Measurements from ENCODE around the gene TICAM2. TPM values are rescaled to one million over a fixed set of nuclear protein-coding genes. Genes with fewer than 3 reads are reported as not detected.

The TICAM2 gene
- total RNA-seq, 2 donors from 2014 or later = 6.1 to 11.1 TPM

DNA sequence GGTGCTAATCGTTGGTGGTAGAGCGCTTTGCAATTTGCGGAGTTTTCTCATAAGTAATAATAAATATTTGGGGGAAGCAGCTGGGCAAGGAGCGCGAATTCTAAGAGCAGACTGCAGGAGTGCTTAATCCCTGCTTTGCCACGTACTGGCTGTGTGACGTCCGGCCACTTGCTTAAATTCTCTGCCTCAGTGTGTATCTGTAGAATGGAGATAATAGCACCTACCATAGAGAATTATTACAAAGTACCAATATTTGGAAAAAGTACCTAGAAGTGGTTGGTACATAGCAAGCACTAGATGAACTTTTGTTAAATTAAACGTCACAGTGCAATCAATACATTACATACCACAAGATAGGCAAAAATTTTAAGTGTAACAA, 24.2 kb upstream of the TICAM2 start:
- Mint-ChIP-seq H3K27ac (no peak overlapping the region), H3K4me3 (no peak overlapping the region), H3K27me3 (no peaks in the 10 kb centered on the region), H3K36me3 (no peaks in the 10 kb centered on the region), H3K9me3 (no peaks in the 10 kb centered on the region), H3K4me1 (ENCODE audit: low read depth in 2 of 2) (peaks cover 17 to 18% of the 10 kb centered on the region in 2 donors)
- ATAC-seq (peak; percentile 29 to 43), DNase-seq (ENCODE audit: low spot score) (no peak)

DNA sequence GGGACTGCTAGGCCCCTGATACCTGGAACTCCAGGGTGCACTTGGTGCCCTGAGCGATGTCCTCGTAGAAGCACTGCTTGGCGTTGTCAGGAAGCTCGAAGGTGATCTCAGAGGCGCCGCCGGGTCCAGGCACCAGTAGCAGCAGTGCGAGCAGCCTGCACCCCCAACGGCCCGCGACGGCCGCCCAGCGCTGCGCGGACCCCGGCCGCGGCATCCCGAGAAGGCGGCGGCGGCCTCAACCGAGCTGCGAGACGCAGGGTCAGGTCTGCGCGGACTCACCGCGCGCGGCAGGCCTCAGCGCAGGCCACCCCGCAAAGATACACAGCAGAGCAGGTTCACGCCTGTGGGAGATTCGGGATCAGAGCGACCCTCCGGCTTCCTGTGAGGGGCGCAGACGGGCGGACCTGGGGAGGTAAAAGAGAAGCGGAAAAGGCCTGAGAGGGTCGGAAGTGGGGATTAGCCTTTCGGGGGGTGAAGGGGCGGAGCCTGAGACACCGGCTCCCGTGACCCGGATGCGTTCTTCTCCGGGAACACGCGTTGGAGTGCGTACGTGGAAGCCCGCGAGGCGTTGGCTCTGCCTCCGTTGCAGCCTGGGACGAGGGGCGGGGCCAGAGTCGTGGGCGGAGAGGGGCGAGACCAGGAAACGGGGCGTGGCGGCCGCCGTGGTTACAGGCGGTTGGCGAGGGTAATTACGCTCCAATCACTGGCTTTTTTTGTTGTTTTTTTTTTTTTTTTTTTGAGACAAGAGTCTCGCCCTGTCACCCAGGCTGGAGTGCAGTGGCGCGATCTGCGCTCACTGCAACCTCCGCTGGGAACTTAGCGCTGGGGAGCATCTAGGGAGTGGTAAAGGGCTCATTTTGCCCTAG, 23.5 kb upstream of the TICAM2 start, which contains the start of gene TMED7:
TSS of gene TMED7 (minus strand) at position 458 of the 866 bp plus-strand sequence. CDS start at position 214, 244 bp downstream.
- no peak within 1 kb of the TSS for H3K27ac Mint-ChIP-seq
- peak; percentile 97 to 98 for ATAC-seq
- H3K4me1 Mint-ChIP-seq (ENCODE audit: low read depth in 2 of 2) = peaks cover 20 to 21% of the 10 kb centered on the region in 2 donors
- H3K36me3 Mint-ChIP-seq = no peaks in the 10 kb centered on the region
- no peak within 1 kb of the TSS for H3K4me3 Mint-ChIP-seq
- DNase-seq (ENCODE audit: low spot score) = peak; percentile 100
- H3K27me3 Mint-ChIP-seq = no peaks in the 10 kb centered on the region
- H3K9me3 Mint-ChIP-seq = no peaks in the 10 kb centered on the region

GRCh38 chr5:115624994-115625393, 22.7 kb upstream of the TICAM2 start:
- Mint-ChIP-seq H3K4me1 (ENCODE audit: low read depth in 2 of 2) (peaks cover 20 to 21% of the 10 kb centered on the region in 2 donors), H3K36me3 (peaks cover 4% of the 10 kb centered on the region), H3K9me3 (no peaks in the 10 kb centered on the region), H3K27ac (no peak overlapping the region), H3K27me3 (no peaks in the 10 kb centered on the region), H3K4me3 (no peak overlapping the region)
- no peak for DNase-seq (ENCODE audit: low spot score)
- ATAC-seq = no peak

DNA sequence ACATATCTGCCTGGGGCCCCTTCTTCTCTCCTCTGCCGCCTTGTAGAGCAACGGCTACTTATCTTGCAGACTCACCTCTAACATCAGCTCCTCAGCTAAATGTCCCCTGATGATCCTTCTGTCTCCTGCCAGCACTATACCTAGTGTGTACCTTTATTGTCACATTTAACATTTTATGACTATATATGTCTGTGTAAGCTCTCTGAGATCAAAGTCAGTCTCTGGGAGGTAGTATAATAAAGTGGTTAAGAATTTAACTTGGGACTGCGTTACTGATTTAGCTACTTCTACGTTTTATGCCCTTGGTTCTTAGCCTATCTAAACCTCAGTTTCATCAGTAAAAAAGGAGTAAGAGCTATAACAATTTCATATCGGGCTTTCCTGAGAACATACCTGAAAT, 21.4 kb upstream of the TICAM2 start:
- Mint-ChIP-seq H3K9me3 (no peaks in the 10 kb centered on the region), H3K4me1 (ENCODE audit: low read depth in 2 of 2) (peaks cover 20 to 21% of the 10 kb centered on the region in 2 donors), H3K4me3 (no peak overlapping the region), H3K36me3 (peaks cover 10% of the 10 kb centered on the region), H3K27me3 (no peaks in the 10 kb centered on the region), H3K27ac (no peak overlapping the region)
- DNase-seq (ENCODE audit: low spot score) = no peak
- no peak for ATAC-seq

DNA sequence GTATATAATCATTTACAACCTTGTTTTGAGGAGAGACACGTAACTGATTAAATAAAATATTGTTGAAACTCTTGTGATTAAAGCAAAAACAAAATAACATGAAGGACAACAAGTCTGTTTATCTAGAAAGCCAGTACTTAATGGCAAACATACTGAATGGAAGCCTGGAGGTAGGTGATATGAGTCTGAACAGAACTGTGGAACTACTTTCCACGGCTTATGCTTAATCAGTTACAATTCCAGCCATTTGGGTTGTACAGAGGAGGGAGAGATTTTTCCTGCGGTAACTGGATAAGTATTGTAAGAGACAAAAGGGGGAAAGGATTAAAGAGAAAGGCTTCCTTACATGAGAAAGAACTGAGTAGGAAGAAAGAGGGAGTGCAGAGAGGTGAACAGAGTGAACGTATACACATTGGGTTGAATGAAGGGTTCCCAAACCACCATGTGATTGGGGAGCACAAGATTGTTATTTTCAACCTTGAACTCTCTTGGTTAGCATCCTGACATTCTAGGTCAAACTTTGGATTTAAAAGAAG, 19.2 kb upstream of the TICAM2 start:
- H3K9me3 Mint-ChIP-seq = no peaks in the 10 kb centered on the region
- peaks cover 18% of the 10 kb centered on the region for H3K36me3 Mint-ChIP-seq
- DNase-seq (ENCODE audit: low spot score) (no peak), ATAC-seq (no peak)
- peak overlapping the region; percentile 13 to 40 for H3K27ac Mint-ChIP-seq
- peaks cover 21 to 25% of the 10 kb centered on the region in 2 donors for H3K4me1 Mint-ChIP-seq (ENCODE audit: low read depth in 2 of 2)
- H3K27me3 Mint-ChIP-seq = no peaks in the 10 kb centered on the region
- no peak overlapping the region for H3K4me3 Mint-ChIP-seq

DNA sequence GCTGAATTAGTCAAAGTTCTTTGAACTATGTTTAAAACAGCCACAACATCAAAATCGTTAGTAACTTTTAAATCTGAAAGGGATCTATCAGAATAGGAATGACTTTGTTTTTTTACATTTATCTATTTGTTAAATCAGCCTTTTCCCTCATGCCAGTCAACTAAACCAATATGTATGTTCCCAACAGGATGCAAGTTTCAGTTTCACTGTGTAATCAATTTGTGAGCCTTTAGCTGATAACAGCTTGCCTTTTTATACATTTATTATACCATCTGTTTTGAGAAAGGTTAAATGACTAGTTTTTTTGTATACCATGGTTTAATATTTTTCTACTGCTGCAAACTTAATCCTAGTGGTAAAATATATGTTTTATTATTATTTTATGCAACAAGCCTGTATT, 14.6 kb upstream of the TICAM2 start:
- ATAC-seq (no peak), DNase-seq (ENCODE audit: low spot score) (no peak)
- Mint-ChIP-seq H3K27ac (peak overlapping the region in 1 of 2 donors; percentile 36), H3K4me1 (ENCODE audit: low read depth in 2 of 2) (peaks cover 11 to 17% of the 10 kb centered on the region in 2 donors), H3K27me3 (no peaks in the 10 kb centered on the region), H3K36me3 (peaks cover 33% of the 10 kb centered on the region), H3K4me3 (no peak overlapping the region), H3K9me3 (no peaks in the 10 kb centered on the region)

DNA sequence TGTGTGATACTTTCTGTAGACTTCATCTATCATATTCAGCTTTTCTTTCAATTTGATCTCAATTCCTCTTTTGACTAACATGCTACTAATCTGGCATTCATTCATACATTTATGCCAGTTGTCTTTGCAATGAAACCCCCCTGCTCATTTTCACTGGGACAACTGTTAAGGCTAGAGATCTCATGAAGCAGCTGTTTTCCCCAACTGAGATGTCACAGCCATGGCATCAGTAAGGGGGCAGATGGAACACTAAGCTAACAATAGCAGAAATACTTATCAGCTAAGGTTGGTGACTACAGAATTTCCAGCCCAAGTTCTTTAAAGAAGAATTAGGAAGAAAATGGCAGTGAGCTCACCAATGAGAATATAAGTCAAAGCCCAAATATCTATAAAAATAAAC, 14.2 kb upstream of the TICAM2 start:
- H3K9me3 Mint-ChIP-seq = no peaks in the 10 kb centered on the region
- peaks cover 33% of the 10 kb centered on the region for H3K36me3 Mint-ChIP-seq
- no peak overlapping the region for H3K4me3 Mint-ChIP-seq
- no peak for ATAC-seq
- no peaks in the 10 kb centered on the region for H3K27me3 Mint-ChIP-seq
- H3K27ac Mint-ChIP-seq = peak overlapping the region in 1 of 2 donors; percentile 36
- DNase-seq (ENCODE audit: low spot score) = no peak
- H3K4me1 Mint-ChIP-seq (ENCODE audit: low read depth in 2 of 2) = peaks cover 10 to 14% of the 10 kb centered on the region in 2 donors

- Mint-ChIP-seq H3K4me3 (no peak overlapping the region), H3K27me3 (no peaks in the 10 kb centered on the region), H3K9me3 (no peaks in the 10 kb centered on the region), H3K4me1 (ENCODE audit: low read depth in 2 of 2) (peaks cover 4 to 20% of the 10 kb centered on the region in 2 donors), H3K27ac (no peak overlapping the region), H3K36me3 (peaks cover 23% of the 10 kb centered on the region)
- DNase-seq (ENCODE audit: low spot score) (no peak), ATAC-seq (no peak)
Observed at GRCh38 chr5:115611873-115612272, 9.6 kb upstream of the TICAM2 start.

DNA sequence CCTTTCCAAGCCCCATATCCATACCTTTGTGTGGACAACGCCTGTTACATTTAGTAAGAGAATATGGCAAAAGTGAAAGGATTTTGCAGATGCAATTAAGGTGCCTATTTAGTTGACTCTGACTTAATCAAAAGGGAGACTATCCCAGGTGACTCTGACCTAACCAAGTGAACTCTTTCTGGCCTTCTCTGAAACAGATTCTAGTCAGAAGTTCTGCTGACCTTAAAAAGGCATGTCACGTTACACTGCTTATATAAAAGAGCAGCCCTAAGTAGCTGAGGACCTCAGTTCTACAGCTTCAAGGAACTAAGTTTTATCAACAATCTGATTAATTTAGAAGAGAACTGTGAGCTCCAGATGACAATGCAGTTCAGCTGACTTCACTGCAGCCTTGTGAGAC, 5.7 kb upstream of the TICAM2 start:
- peak overlapping the region; percentile 24 to 29 for H3K27ac Mint-ChIP-seq
- no peak for ATAC-seq
- H3K36me3 Mint-ChIP-seq = peaks cover 16% of the 10 kb centered on the region
- H3K9me3 Mint-ChIP-seq = no peaks in the 10 kb centered on the region
- DNase-seq (ENCODE audit: low spot score) = no peak
- H3K4me1 Mint-ChIP-seq (ENCODE audit: low read depth in 2 of 2) = peaks cover 15 to 31% of the 10 kb centered on the region in 2 donors
- H3K4me3 Mint-ChIP-seq = no peak overlapping the region
- H3K27me3 Mint-ChIP-seq = no peaks in the 10 kb centered on the region

- peaks cover 22 to 40% of the 10 kb centered on the region in 2 donors for H3K4me1 Mint-ChIP-seq (ENCODE audit: low read depth in 2 of 2)
- DNase-seq (ENCODE audit: low spot score) (no peak), ATAC-seq (no peak)
- no peaks in the 10 kb centered on the region for H3K27me3 Mint-ChIP-seq
- H3K36me3 Mint-ChIP-seq = peaks cover 17% of the 10 kb centered on the region
- no peaks in the 10 kb centered on the region for H3K9me3 Mint-ChIP-seq
- H3K4me3 Mint-ChIP-seq = no peak overlapping the region
- no peak overlapping the region for H3K27ac Mint-ChIP-seq
Observed at GRCh38 chr5:115605436-115605835, 3.2 kb upstream of the TICAM2 start.

DNA sequence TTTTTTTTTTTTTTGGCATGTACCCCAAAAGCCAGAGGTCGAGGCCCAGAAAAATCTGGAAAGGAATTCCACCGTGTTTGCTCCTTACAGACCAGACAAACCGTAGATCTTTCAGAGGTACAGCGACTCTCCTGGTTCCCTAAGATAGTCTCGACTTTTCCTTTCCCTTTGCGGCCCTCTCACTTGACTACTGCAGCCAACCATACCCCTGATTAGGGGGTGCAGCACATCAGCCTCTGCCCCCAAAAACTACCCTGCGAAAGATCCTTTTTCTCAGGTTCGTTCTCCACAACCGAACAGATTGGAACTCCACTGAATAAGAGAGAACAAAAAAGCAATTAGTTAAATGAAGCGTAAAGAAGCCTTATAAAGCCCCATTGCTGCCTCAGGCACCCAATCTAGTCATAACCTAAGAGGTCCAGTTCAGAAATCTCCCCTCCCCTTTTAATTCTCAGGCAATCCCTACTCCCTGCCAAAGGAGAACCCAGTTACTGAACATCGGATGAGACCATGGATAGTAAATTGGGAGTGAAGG, 379 bp upstream of the TICAM2 start:
- peak overlapping the region; percentile 70 for H3K4me3 Mint-ChIP-seq
- no peaks in the 10 kb centered on the region for H3K27me3 Mint-ChIP-seq
- peaks cover 35 to 39% of the 10 kb centered on the region in 2 donors for H3K4me1 Mint-ChIP-seq (ENCODE audit: low read depth in 2 of 2)
- ATAC-seq (no peak), DNase-seq (ENCODE audit: low spot score) (no peak)
- no peaks in the 10 kb centered on the region for H3K9me3 Mint-ChIP-seq
- H3K27ac Mint-ChIP-seq = peak overlapping the region; percentile 80 to 81
- peaks cover 20% of the 10 kb centered on the region for H3K36me3 Mint-ChIP-seq

GRCh38 chr5:115600766-115601165, 1.5 kb downstream of the TICAM2 start:
- peaks cover 32 to 36% of the 10 kb centered on the region in 2 donors for H3K4me1 Mint-ChIP-seq (ENCODE audit: low read depth in 2 of 2)
- no peaks in the 10 kb centered on the region for H3K9me3 Mint-ChIP-seq
- peak overlapping the region; percentile 64 to 67 for H3K27ac Mint-ChIP-seq
- no peak for ATAC-seq
- no peak for DNase-seq (ENCODE audit: low spot score)
- H3K27me3 Mint-ChIP-seq = no peaks in the 10 kb centered on the region
- peaks cover 17% of the 10 kb centered on the region for H3K36me3 Mint-ChIP-seq
- H3K4me3 Mint-ChIP-seq = peak overlapping the region; percentile 70

GRCh38 chr5:115599924-115600323, 2.4 kb downstream of the TICAM2 start:
- DNase-seq (ENCODE audit: low spot score) = no peak
- no peaks in the 10 kb centered on the region for H3K27me3 Mint-ChIP-seq
- peaks cover 14% of the 10 kb centered on the region for H3K36me3 Mint-ChIP-seq
- ATAC-seq = no peak
- peak overlapping the region; percentile 70 for H3K4me3 Mint-ChIP-seq
- H3K9me3 Mint-ChIP-seq = no peaks in the 10 kb centered on the region
- peak overlapping the region; percentile 64 to 67 for H3K27ac Mint-ChIP-seq
- H3K4me1 Mint-ChIP-seq (ENCODE audit: low read depth in 2 of 2) = peaks cover 32 to 37% of the 10 kb centered on the region in 2 donors

- DNase-seq (ENCODE audit: low spot score) (no peak), ATAC-seq (no peak)
- H3K36me3 Mint-ChIP-seq = peaks cover 14% of the 10 kb centered on the region
- H3K4me1 Mint-ChIP-seq (ENCODE audit: low read depth in 2 of 2) = peaks cover 32 to 37% of the 10 kb centered on the region in 2 donors
- no peaks in the 10 kb centered on the region for H3K9me3 Mint-ChIP-seq
- H3K27ac Mint-ChIP-seq = peak overlapping the region; percentile 64 to 67
- no peaks in the 10 kb centered on the region for H3K27me3 Mint-ChIP-seq
- peak overlapping the region; percentile 70 for H3K4me3 Mint-ChIP-seq
Observed at GRCh38 chr5:115599502-115599901, 2.8 kb downstream of the TICAM2 start.

All from natural killer cell treated with Interleukin-12 subunit alpha and Interleukin-12 subunit beta and Interleukin-15 and Interleukin-18, amount 100 ng/mL, for 72 hours (primary cell).